GM12878 (cell line): ENCODE data around the gene MAN2B2. TPM values are rescaled to one million over a fixed set of nuclear protein-coding genes. Genes with fewer than 3 reads are reported as not detected.

Experiments
- ATAC-seq: fragments of 200-7000 bp; cut with Tn5 transposase; 3 replicates; pipeline ENCODE4 v1.9.1; 2020; ENCODE audit warnings: mild to moderate bottlenecking, moderate library complexity
- BruUV-seq: library from RNA; stranded (reverse); fragments of 400-500 nt; replicated peaks from 2 replicates; lab custom pipeline; 2021; lab: Mats Ljungman, UMichigan
- CTCF ChIA-PET: fragments of 300-600 bp; sonication (Branson Sonifier 250); formaldehyde crosslinking; extraction: SDS; loops from one replicate; lab custom pipeline; 2021; ENCODE audit warnings: inconsistent platforms; lab: Yijun Ruan, JAX
- POLR2A ChIA-PET: fragments of 350-600 bp; formaldehyde crosslinking; extraction: SDS; loops from one replicate; lab custom pipeline; 2021; ENCODE audit warnings: inconsistent platforms; lab: Charles Lee
- RAD21 ChIA-PET: fragments of 300-600 bp; sonication (Branson Sonifier 250); formaldehyde crosslinking; loops from one replicate; lab custom pipeline; 2023; ENCODE audit warnings: antibody characterized with exemption; ENCODE audit not compliant: unreplicated experiment; lab: Charles Lee
- SMC1A ChIA-PET: fragments of 300-600 bp; sonication (Branson Sonifier 250); formaldehyde crosslinking; loops from one replicate; lab custom pipeline; 2023; ENCODE audit not compliant: unreplicated experiment, uncharacterized antibody; lab: Charles Lee
- DNase-seq: peaks from one replicate; pipeline ENCODE4 v3.0.0-alpha.2; 2011; ENCODE audit warnings: low read depth, low spot score
- FAIRE-seq: peaks from 3 replicates; lab custom pipeline; 2011; peaks lifted over from hg19 to GRCh38; lab: Jason Lieb, UNC
- H2AFZ ChIP-seq: 2 replicates; pipeline ENCODE4 v1.6.0; 2011; ENCODE audit warnings: low read depth, low read length, control low read depth; ENCODE audit not compliant: control insufficient read depth
- H3K27ac ChIP-seq: 2 replicates; pipeline ENCODE4 v1.5.1; 2011; ENCODE audit warnings: control low read depth; ENCODE audit not compliant: control insufficient read depth, insufficient read depth
- H3K27me3 ChIP-seq, 2 experiments: replicated peaks in 1 of 2; 2 replicates each; pipeline versions ENCODE4 v1.6.0 to v1.6.1; 2011; ENCODE audit warnings: low read length in 1 of 2; ENCODE audit not compliant: control insufficient read depth in 2 of 2, insufficient read depth in 2 of 2
- H3K36me3 ChIP-seq, 2 experiments: 2 replicates each; pipeline ENCODE4 v1.5.1; 2011; ENCODE audit warnings: low read length in 1 of 2; ENCODE audit not compliant: control insufficient read depth in 2 of 2, insufficient read depth in 2 of 2
- H3K4me1 ChIP-seq: 2 replicates; pipeline ENCODE4 v1.6.1; 2011; ENCODE audit warnings: mild to moderate bottlenecking, low read length, moderate library complexity, mixed read lengths; ENCODE audit not compliant: control insufficient read depth, insufficient read depth
- H3K4me2 ChIP-seq: 2 replicates; pipeline ENCODE4 v1.6.0; 2011; ENCODE audit warnings: control low read depth; ENCODE audit not compliant: control insufficient read depth, insufficient read depth
- H3K4me3 ChIP-seq: fragments of 200-600 bp; sonication (generic); 2 replicates; pipeline ENCODE4 v1.5.1; 2016
- H3K79me2 ChIP-seq: 2 replicates; pipeline ENCODE4 v1.6.0; 2011; ENCODE audit warnings: low read length; ENCODE audit not compliant: control insufficient read depth, insufficient read depth
- H3K9ac ChIP-seq: 2 replicates; pipeline ENCODE4 v1.8.0; 2011; ENCODE audit warnings: low read length, control low read depth, mixed read lengths; ENCODE audit not compliant: control insufficient read depth, insufficient read depth
- H3K9me3 ChIP-seq: replicated peaks from 3 replicates; pipeline ENCODE4 v1.5.1; 2011; ENCODE audit warnings: mild to moderate bottlenecking, low read length; ENCODE audit not compliant: control insufficient read depth, insufficient read depth
- H4K20me1 ChIP-seq: 2 replicates; pipeline ENCODE4 v1.6.0; 2011; ENCODE audit not compliant: control insufficient read depth, insufficient read depth
- CBX5 ChIP-seq: sonication (generic); IDR thresholded peaks from 2 replicates; pipeline ENCODE4 v1.6.1; 2016; ENCODE audit warnings: low read depth, moderate library complexity, mild to moderate bottlenecking, inconsistent platforms
- CHD2 ChIP-seq: IDR thresholded peaks from 2 replicates; pipeline ENCODE4 v1.6.1; 2011; ENCODE audit warnings: low read depth, low read length, improper control_type of control experiment, borderline replicate concordance
- FOXK2 ChIP-seq: fragments of 450-650 bp; IDR thresholded peaks from 2 replicates; pipeline ENCODE4 v1.6.1; 2017; ENCODE audit warnings: mild to moderate bottlenecking, moderate library complexity
- IRF5 ChIP-seq: fragments of 450-650 bp; IDR thresholded peaks from 2 replicates; pipeline ENCODE4 v1.6.1; 2017; ENCODE audit warnings: borderline replicate concordance
- NBN ChIP-seq: fragments of 450-650 bp; IDR thresholded peaks from 2 replicates; pipeline ENCODE4 v1.6.1; 2016
- PML ChIP-seq: IDR thresholded peaks from 2 replicates; pipeline ENCODE4 v1.6.1; 2012; ENCODE audit warnings: low read length, inconsistent platforms
- RB1 ChIP-seq: fragments of 450-650 bp; formaldehyde crosslinking; IDR thresholded peaks from 2 replicates; pipeline ENCODE4 v1.6.1; 2017; ENCODE audit warnings: mild to moderate bottlenecking, borderline replicate concordance
- SREBF2 ChIP-seq: IDR thresholded peaks from 2 replicates; pipeline ENCODE4 v1.6.1; 2012; ENCODE audit warnings: mild to moderate bottlenecking, low read length
- STAT1 ChIP-seq: fragments of 450-650 bp; conservative IDR thresholded peaks from 2 replicates; pipeline ENCODE4 v1.6.1; 2014; ENCODE audit warnings: antibody characterized with exemption, mild to moderate bottlenecking
- TBL1XR1 ChIP-seq: IDR thresholded peaks from 2 replicates; pipeline ENCODE4 v1.6.1; 2012; ENCODE audit warnings: low read depth, low read length, improper control_type of control experiment
- TCF12 ChIP-seq: IDR thresholded peaks from 2 replicates; pipeline ENCODE4 v1.6.1; 2011; ENCODE audit warnings: low read depth, mild to moderate bottlenecking, low read length
- TCF7 ChIP-seq: IDR thresholded peaks from 2 replicates; pipeline ENCODE4 v1.6.1; 2014; ENCODE audit warnings: antibody characterized with exemption, borderline replicate concordance
- WRNIP1 ChIP-seq: IDR thresholded peaks from 2 replicates; pipeline ENCODE4 v1.6.1; 2011; ENCODE audit warnings: low read depth, low read length, improper control_type of control experiment, borderline replicate concordance
- ZNF217 ChIP-seq: fragments of 450-650 bp; IDR thresholded peaks from 2 replicates; pipeline ENCODE4 v1.6.1; 2017; ENCODE audit warnings: antibody characterized with exemption, mild to moderate bottlenecking
- WGBS: methylation state at CpG from one replicate; pipeline ENCODE4 v1.1.6; 2016; ENCODE audit warnings: low lambda C conversion rate; ENCODE audit not compliant: insufficient replicate concordance, insufficient coverage; ENCODE audit errors: missing lambda C conversion rate; 5-methylcytosine and 5-hydroxymethylcytosine counted together
- in situ Hi-C: fragments of 300-500 bp; cut with MboI; formaldehyde crosslinking; loops from 9 replicates; pipeline ENCODE4 v1.14.3; 2018; ENCODE audit warnings: mixed read lengths
- intact Hi-C: fragments of 100-400 bp; cut with micrococcal nuclease; formaldehyde crosslinking; loops from one replicate; pipeline ENCODE4 v1.14.2; 2022; ENCODE audit not compliant: unreplicated experiment
- polyA plus RNA-seq, 11 experiments: library from polyadenylated mRNA; depleted of rRNA in 4 of 11; unstranded in 6 of 11; stranded (reverse) in 5 of 11; fragments of >200 nt; fragmentation: Nextera tagmentation in 4 of 11; fragmentation: Illumina TruSeq in 1 of 11; extraction: Ambion mirVana in 4 of 11; extraction: Trizol in 1 of 11; gene quantifications; 1 replicate in 1 of 11; 2 replicates in 10 of 11; pipeline versions ENCODE4 v1.2.1 to v1.2.3, GENCODE V29; 2011 to 2016; ENCODE audit warnings: inconsistent platforms in 2 of 11, missing spikeins in 2 of 11, low read depth in 1 of 11
- total RNA-seq, 4 experiments: library from RNA; depleted of rRNA in 3 of 4; stranded (reverse); fragments of >200 nt in 3 of 4; fragmentation: Illumina TruSeq in 1 of 4; extraction: Trizol in 1 of 4; gene quantifications; 2 replicates each; pipeline versions ENCODE4 v1.2.1 to v1.2.3, GENCODE V29; 2013 to 2021
- TF ChIP-seq, protein P1 (sequence below): fragments of 450-650 bp; IDR thresholded peaks from 2 replicates; pipeline ENCODE4 v1.6.1; 2017; ENCODE audit warnings: mild to moderate bottlenecking, moderate library complexity

The MAN2B2 gene
- total and polyA plus RNA-seq, 10 of the 15 experiments (the other 5 are each of a cell fraction or from before 2014, with no cell fraction given) = 0.47 to 14.5 (median 7.0) TPM

DNA sequence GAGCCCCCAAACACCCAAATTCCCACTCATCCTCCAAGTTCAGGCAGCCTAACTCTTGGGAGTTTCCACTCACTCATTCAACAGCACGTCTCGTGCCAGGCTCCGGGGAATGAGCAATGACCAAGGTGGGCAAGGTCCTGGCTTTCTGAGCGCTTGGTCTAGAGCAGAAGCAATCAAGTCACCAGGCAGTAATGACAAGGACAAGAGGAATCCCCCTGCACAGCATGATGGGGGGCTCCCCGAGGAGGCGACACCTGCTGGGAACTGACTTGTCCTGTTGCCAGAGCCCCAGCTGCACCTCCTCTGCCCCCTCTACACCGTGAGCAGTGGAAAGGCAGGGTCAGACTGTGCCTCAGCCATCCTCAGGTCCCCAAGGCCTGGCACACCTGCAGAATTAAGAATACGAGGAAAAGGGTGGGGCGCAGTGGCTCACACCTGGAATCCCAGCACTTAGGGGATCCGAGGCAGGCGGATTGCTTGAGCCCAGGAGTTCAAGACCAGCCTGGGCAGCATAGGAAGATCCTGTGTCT lies 39.8 kb downstream of the MAN2B2 start (continued):
- TF ChIP-seq, protein P1, sequence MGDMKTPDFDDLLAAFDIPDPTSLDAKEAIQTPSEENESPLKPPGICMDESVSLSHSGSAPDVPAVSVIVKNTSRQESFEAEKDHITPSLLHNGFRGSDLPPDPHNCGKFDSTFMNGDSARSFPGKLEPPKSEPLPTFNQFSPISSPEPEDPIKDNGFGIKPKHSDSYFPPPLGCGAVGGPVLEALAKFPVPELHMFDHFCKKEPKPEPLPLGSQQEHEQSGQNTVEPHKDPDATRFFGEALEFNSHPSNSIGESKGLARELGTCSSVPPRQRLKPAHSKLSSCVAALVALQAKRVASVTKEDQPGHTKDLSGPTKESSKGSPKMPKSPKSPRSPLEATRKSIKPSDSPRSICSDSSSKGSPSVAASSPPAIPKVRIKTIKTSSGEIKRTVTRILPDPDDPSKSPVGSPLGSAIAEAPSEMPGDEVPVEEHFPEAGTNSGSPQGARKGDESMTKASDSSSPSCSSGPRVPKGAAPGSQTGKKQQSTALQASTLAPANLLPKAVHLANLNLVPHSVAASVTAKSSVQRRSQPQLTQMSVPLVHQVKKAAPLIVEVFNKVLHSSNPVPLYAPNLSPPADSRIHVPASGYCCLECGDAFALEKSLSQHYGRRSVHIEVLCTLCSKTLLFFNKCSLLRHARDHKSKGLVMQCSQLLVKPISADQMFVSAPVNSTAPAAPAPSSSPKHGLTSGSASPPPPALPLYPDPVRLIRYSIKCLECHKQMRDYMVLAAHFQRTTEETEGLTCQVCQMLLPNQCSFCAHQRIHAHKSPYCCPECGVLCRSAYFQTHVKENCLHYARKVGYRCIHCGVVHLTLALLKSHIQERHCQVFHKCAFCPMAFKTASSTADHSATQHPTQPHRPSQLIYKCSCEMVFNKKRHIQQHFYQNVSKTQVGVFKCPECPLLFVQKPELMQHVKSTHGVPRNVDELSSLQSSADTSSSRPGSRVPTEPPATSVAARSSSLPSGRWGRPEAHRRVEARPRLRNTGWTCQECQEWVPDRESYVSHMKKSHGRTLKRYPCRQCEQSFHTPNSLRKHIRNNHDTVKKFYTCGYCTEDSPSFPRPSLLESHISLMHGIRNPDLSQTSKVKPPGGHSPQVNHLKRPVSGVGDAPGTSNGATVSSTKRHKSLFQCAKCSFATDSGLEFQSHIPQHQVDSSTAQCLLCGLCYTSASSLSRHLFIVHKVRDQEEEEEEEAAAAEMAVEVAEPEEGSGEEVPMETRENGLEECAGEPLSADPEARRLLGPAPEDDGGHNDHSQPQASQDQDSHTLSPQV = no peak
- TF ChIP-seq IRF5 = no peak

- FAIRE-seq (no peak), DNase-seq (no peak), ATAC-seq (no peak)
- intact Hi-C loops (no loop called here), in situ Hi-C loops (no loop called here)
- peaks cover 5 to 6% of the 10 kb centered on the region in 2 experiments for H3K36me3 ChIP-seq
- no peaks in the 10 kb centered on the region for H3K4me1 ChIP-seq
- H3K9me3 ChIP-seq = no peaks in the 10 kb centered on the region; the same call in 2 of the 3 replicates
- H3K4me3 ChIP-seq = no peak overlapping the region
- no peaks in the 10 kb centered on the region for H3K79me2 ChIP-seq
- H3K27me3 ChIP-seq = no peaks in the 10 kb centered on the region
- RAD21 ChIA-PET = no interaction called here
- no TSS peak for BruUV-seq
- H3K4me2 ChIP-seq = no peak overlapping the region
- no peak for TF ChIP-seq CBX5
- no peak for TF ChIP-seq FOXK2
- TF ChIP-seq STAT1 = no peak
- TF ChIP-seq CHD2 = no peak
- TF ChIP-seq SREBF2 = no peak
- no peak for TF ChIP-seq RB1
- TF ChIP-seq WRNIP1 = no peak
- no peak for TF ChIP-seq TCF12
- no peak for TF ChIP-seq TCF7
- TF ChIP-seq TBL1XR1 = no peak
- no peak for TF ChIP-seq NBN
- TF ChIP-seq PML = no peak
- TF ChIP-seq ZNF217 = no peak
- POLR2A ChIA-PET = interaction anchor here (0.5 kb wide), 1 partner anchor 23 kb away, joined by 3 read pairs; no protein-coding TSS in a partner anchor
- no peaks in the 10 kb centered on the region for H4K20me1 ChIP-seq
- H2AFZ ChIP-seq = no peak overlapping the region
- no peak overlapping the region for H3K27ac ChIP-seq
- WGBS = 94% methylated on average over 18 of the region's 18 CpGs
- CTCF ChIA-PET = interaction anchor here (1.1 kb wide), 1 partner anchor 366 kb away, joined by 4 read pairs; no protein-coding TSS in a partner anchor
- H3K9ac ChIP-seq = no peak overlapping the region
- SMC1A ChIA-PET = no interaction called here
Observed at GRCh38 chr4:6616087-6616995, 41.4 kb downstream of the MAN2B2 start.
